Aorta (tissue), 5 donors: ENCODE data around the gene FURIN. TPM values are rescaled to one million over a fixed set of nuclear protein-coding genes. Genes with fewer than 3 reads are reported as not detected.
A peak's percentile ranks its signal among the peaks of the same experiment; 100 is the strongest.
"Not testable (repeated sequence)": the region's sequence is repeated elsewhere in the genome, so short reads cannot be mapped to it uniquely, and the experiment has no call there.

ENCODE experiments used
- ATAC-seq: fragments of 200-7000 bp; cut with Tn5 transposase; one replicate; pipeline ENCODE4 v1.9.1; 2022; ENCODE audit warnings: moderate library complexity; ENCODE audit not compliant: low FRiP score
- DNase-seq, 2 donors: peaks; one replicate each; pipeline ENCODE4 v3.0.0-alpha.2; 2020
- H3K27ac ChIP-seq, 2 donors: one replicate each; pipeline ENCODE4 v1.5.1; 2013; ENCODE audit warnings: low read length in 2 of 2, mild to moderate bottlenecking in 2 of 2, moderate library complexity in 2 of 2, control low read depth in 1 of 2, inconsistent platforms in 1 of 2, low read depth in 1 of 2
- H3K27me3 ChIP-seq, 2 donors: one replicate each; pipeline ENCODE4 v1.6.1; 2013; ENCODE audit warnings: control low read depth in 1 of 2, low read length in 1 of 2, mild to moderate bottlenecking in 1 of 2, moderate library complexity in 1 of 2; ENCODE audit not compliant: insufficient read depth in 2 of 2, control insufficient read depth in 1 of 2
- H3K36me3 ChIP-seq, 2 donors: one replicate each; pipeline ENCODE4 v1.6.1; 2013; ENCODE audit warnings: control low read depth in 1 of 2, low read length in 1 of 2, mild to moderate bottlenecking in 1 of 2; ENCODE audit not compliant: insufficient read depth in 2 of 2, control insufficient read depth in 1 of 2
- H3K4me1 ChIP-seq, 2 donors: one replicate each; pipeline ENCODE4 v1.6.1; 2013; ENCODE audit warnings: low read length in 2 of 2, control low read depth in 1 of 2, mild to moderate bottlenecking in 1 of 2, moderate library complexity in 1 of 2; ENCODE audit not compliant: insufficient read depth in 2 of 2, control insufficient read depth in 1 of 2
- H3K4me3 ChIP-seq, 2 donors: one replicate each; pipeline ENCODE4 v1.5.1; 2013; ENCODE audit warnings: low read length in 2 of 2, control low read depth in 1 of 2, mild to moderate bottlenecking in 1 of 2
- H3K9me3 ChIP-seq: one replicate; pipeline ENCODE4 v1.6.1; 2013; ENCODE audit warnings: mild to moderate bottlenecking, low read length; ENCODE audit not compliant: control insufficient read depth
- WGBS, 2 donors: extraction: QIAGEN DNeasy Blood & Tissue Kit; methylation state at CpG; one replicate each; pipeline ENCODE4 v1.1.7; 2013; 5-methylcytosine and 5-hydroxymethylcytosine counted together
- intact Hi-C, 2 donors: fragments of 100-400 bp; cut with DNase I; formaldehyde crosslinking; loops; one replicate each; pipeline versions ENCODE4 v1.14.2 to v1.15.0; 2022
- polyA plus RNA-seq, 2 donors: library from polyadenylated mRNA; stranded (reverse); fragments of 200-250 nt; gene quantifications; one replicate each; pipeline ENCODE4 v1.2.3, GENCODE V29; 2013
- total RNA-seq, 2 donors: library from RNA; stranded (reverse); fragmentation: NEBNext Ultra II Directional; extraction: Animal tissue kit (Norgen Biotek cat#: 25700); gene quantifications; one replicate each; pipeline ENCODE4 v1.2.1, GENCODE V29; 2021
- donor health status: healthy with polysubstance abuse.
- donor health status: Bipolar disorder and iron deficiency.
- donor health status: DM: no; HTN: no; CAD: no.
- donor health status: DM: no; HTN: no; CAD: no.
- donor health status: DM: yes; HTN: yes; CAD: no.

The FURIN gene
- total and polyA plus RNA-seq, 4 donors, result 20.9 to 65.8 (median 44.1) TPM

DNA sequence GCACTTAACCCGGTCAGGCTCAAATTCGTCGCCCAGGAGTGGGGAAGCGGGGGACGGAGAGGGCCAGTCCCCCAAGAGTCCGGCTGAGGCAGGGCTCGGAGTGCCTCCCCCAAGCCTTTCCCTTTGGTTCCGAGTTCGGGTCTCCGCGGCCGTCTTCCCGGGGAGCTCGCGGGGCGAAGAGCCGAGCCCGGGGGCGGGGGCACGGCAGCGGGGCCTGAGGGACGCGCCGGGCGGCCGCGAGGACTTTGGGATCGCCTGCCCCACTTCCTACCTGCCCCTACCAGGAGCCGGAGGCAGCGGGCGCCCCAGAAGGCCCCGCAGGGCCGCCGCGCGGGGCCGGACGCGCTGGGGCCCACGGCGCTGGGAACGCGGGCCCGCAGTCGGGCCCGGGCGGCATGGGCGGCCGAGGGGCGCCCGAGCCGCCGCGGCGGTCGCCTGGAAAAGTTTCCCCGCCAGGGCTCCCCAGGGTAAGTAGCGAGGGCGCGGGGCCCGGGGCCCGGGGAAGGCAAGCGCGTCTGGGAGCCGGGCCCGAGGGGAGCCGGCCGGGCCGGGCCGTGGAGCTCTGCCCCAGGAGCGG, 2.8 kb downstream of the FURIN start:
- Histone ChIP-seq H3K4me1 (peaks cover 1 to 2% of the 10 kb centered on the region in 2 donors), H3K27me3 (no peaks in the 10 kb centered on the region), H3K4me3 (peak overlapping the region; percentile 80 to 89), H3K36me3 (peaks cover 0 to under 1% of the 10 kb centered on the region in 2 donors), H3K9me3 (no peaks in the 10 kb centered on the region), H3K27ac (peak overlapping the region; percentile 18 to 59)
- ATAC-seq (peak; percentile 30), DNase-seq (peak; percentile 59 to 83)
- 0 to 1% methylated on average over 7 to 71 of the region's 71 CpGs for WGBS, 2 donors
- intact Hi-C loops, result loop anchor here in 1 of 2 donors (5.0 kb wide), 2 partner anchors 154 to 209 kb away; partner anchors contain the start of gene BLM

DNA sequence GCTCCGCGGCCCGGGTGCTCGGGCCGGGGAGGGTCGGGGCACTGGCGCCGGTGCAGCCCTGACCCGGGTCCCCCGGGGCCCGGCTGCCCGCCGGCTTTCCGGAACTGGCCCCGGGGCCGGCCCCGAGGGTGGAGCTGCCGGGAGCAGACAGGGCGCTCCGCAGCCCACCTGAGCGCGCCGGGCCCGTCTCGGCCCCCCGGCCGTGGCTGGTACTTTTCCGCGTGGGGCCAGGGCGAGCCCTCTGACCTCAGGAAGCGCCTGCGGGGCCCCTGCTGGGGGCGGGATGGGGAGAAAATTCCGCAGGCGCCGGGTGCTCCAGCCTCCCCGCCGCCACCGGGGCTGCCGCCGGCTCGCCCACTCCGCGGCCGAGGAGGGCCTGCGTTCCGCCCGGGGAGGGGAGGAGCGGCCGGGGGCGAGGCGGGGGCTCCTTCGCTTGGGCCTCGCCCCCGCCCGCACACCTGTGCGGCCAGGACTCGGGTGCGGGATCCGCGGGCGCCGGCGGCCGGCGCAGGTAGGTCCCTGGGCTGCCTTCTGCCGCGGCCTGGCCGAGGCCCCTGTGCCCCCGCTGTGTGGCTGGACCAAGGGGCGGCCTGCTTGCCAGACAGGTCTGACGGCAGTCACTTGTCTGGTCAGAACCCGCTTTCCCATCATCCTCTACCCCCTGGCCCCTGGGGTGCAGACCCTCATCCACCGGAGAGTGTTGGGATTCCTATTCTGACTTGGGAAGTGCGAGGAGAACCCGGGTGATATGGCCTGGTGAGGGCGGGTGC, 3.5 kb downstream of the FURIN start:
- peak; percentile 53 to 79 for DNase-seq
- no peak for ATAC-seq
- Histone ChIP-seq H3K27ac (peak overlapping the region; percentile 6 to 59), H3K36me3 (peaks cover 5 to 6% of the 10 kb centered on the region in 2 donors), H3K4me3 (peak overlapping the region; percentile 80 to 89), H3K4me1 (peaks cover 1 to 2% of the 10 kb centered on the region in 2 donors), H3K27me3 (no peaks in the 10 kb centered on the region), H3K9me3 (no peaks in the 10 kb centered on the region)
- intact Hi-C loops, result loop anchor here in 1 of 2 donors (5.0 kb wide), 2 partner anchors 155 to 210 kb away; partner anchors contain the start of gene BLM
- WGBS, 2 donors, result 1% methylated on average over 39 to 77 of the region's 77 CpGs

DNA sequence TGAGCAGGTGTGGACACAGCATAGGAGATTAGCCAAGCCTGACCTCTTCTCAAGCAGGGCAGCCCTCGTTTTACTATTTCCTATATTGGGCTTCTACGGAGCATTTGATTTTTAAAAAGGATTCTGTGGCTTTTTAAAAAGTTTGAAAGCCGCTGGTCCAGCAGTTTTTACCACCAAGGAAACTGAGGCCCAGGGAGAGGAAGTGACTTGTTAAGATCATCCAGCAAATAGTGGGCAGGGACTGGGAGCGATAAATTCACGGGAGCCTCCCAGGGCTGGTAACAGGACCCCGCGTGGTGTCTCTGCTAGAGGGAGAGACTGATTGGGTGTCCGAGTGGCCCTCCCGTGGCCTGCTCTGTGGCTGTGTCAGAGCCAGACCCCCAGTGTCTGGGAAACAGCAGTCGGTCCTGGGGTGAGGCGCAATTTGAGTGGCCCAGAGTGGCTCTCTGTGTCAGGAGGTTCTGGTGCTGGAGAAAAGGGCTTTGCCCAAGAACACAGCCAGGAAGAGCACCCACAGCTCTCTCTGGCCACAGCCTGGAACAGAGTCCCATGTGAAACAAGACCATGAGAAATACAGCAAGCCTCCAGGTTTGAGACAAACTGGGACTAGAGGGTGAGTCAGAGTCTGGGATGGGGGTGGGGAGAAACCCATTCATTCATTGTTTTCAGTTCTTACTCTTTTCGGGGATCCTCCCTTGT, 4.2 kb downstream of the FURIN start:
- intact Hi-C loops, result loop anchor here in 1 of 2 donors (5.0 kb wide), 2 partner anchors 155 to 210 kb away; partner anchors contain the start of gene BLM
- DNase-seq (peak in 1 of 2 donors; percentile 55), ATAC-seq (no peak)
- Histone ChIP-seq H3K27ac (peak overlapping the region; percentile 14 to 38), H3K27me3 (no peaks in the 10 kb centered on the region), H3K4me1 (peaks cover 1 to 2% of the 10 kb centered on the region in 2 donors), H3K9me3 (no peaks in the 10 kb centered on the region), H3K4me3 (peak overlapping the region; percentile 80 to 89), H3K36me3 (peaks cover 6% of the 10 kb centered on the region in 2 donors)
- WGBS, 2 donors, result 15 to 19% methylated on average over 12 of the region's 12 CpGs

DNA sequence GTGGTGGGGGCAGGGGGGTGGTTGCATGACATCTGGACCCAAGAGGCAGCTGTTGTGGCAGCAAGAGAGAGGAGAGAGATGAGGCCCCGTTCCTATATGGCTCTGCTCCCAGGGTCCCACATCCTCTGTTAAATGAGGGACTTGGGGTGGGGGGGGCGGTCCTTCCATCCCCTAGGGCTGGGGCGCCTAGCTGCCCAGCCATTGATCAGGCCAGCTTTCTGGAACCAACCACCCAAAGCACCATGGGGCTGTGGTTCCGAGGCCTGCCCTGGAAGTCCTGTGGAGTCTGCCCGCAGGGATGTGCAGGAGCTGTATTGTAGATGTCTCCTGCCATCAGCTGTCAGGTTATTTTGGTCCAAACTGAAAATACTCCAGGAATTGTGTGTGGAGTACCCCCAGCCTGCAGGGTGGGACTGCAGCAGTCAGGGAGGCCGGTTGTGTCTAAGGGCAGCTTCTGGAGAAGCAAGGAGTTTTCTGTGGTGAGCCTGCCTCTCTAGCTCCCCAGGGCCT, 5.2 kb downstream of the FURIN start:
- H3K4me1 ChIP-seq, result peaks cover 1 to 2% of the 10 kb centered on the region in 2 donors
- no peaks in the 10 kb centered on the region for H3K27me3 ChIP-seq
- H3K4me3 ChIP-seq, result no peak overlapping the region
- intact Hi-C loops, result loop anchor here in 1 of 2 donors (5.0 kb wide), 2 partner anchors 156 to 211 kb away; partner anchors contain the start of gene BLM
- H3K36me3 ChIP-seq, result peaks cover 6 to 8% of the 10 kb centered on the region in 2 donors
- H3K9me3 ChIP-seq, result no peaks in the 10 kb centered on the region
- 80 to 81% methylated on average over 6 of the region's 6 CpGs for WGBS, 2 donors
- ATAC-seq, result no peak
- DNase-seq, result no peak
- H3K27ac ChIP-seq, result no peak overlapping the region

DNA sequence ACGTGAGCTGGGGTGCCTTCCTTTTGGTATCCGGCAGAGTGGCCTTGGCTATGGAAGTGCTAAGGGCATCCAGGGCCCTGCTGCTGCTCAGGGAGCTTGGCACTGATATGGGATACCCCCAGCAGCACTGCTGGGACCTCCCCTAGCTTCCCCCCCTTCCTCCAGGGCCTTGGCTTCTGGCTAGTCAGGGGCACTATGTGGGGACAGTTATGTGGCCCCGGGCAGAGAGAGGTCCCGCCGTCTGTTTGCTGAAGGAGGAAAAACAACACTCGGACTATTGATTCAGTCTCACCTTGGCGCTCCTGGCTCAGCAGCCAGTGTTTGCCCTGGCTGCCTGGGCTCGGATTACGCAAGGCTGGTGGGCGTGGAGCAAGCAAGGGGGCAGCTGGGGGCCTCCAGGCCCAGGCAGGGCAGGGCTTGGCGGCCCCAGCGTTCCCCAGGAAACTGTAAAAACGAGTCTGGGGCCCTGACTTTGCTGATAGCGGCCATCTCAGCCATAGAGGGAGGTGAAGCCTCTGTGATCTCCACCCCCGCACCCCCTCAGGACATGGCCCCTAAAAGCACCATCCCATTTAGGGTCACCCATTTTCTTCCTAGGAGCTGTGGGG, 5.7 kb downstream of the FURIN start:
- WGBS, 2 donors, result 37 to 53% methylated on average over 15 of the region's 15 CpGs
- DNase-seq, result no peak

DNA sequence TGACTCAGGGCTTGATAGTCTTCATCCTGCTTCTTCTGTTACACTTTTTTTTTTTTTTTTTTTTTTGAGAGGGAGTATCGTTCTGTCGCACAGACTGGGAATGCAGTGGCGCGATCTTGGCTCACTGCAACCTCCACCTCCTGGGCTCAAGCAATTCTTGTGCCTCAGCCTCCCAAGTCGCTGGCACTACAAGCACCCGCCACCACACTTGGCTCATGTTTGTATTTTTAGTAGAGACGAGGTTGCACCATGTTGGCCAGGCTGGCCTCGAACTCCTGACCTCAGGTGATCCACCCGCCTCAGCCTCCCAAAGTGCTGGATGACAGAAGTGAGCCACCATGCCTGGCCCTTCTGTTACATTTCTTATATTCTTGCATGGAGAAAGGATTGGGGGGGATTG, 6.6 kb downstream of the FURIN start:
- H3K27me3 ChIP-seq, ATAC-seq, DNase-seq, H3K4me3 ChIP-seq, H3K4me1 ChIP-seq, H3K9me3 ChIP-seq, H3K27ac ChIP-seq: not testable (repeated sequence)
- peaks cover 6 to 10% of the 10 kb centered on the region in 2 donors for H3K36me3 ChIP-seq
- 86 to 88% methylated on average over 9 of the region's 9 CpGs for WGBS, 2 donors
- intact Hi-C loops, result loop anchor here in 1 of 2 donors (5.0 kb wide), 2 partner anchors 158 to 213 kb away; partner anchors contain the start of gene BLM

More for the DNA sequence above, 5.7 kb downstream of the FURIN start:
- Histone ChIP-seq H3K27me3 (no peaks in the 10 kb centered on the region), H3K9me3 (no peaks in the 10 kb centered on the region), H3K36me3 (peaks cover 6 to 10% of the 10 kb centered on the region in 2 donors), H3K4me3 (no peak overlapping the region), H3K27ac (no peak overlapping the region), H3K4me1 (peaks cover 1 to 2% of the 10 kb centered on the region in 2 donors)
- intact Hi-C loops, result loop anchor here in 1 of 2 donors (5.0 kb wide), 2 partner anchors 157 to 212 kb away; partner anchors contain the start of gene BLM
- no peak for ATAC-seq

DNA sequence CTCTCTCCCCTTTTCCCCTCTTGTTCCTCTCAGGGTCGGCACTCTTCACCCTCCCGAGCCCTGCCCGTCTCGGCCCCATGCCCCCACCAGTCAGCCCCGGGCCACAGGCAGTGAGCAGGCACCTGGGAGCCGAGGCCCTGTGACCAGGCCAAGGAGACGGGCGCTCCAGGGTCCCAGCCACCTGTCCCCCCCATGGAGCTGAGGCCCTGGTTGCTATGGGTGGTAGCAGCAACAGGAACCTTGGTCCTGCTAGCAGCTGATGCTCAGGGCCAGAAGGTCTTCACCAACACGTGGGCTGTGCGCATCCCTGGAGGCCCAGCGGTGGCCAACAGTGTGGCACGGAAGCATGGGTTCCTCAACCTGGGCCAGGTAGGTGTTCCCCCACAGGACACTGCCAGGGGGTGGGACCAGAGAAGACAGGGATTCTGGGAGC, 7.2 kb downstream of the FURIN start:
- ATAC-seq, result no peak
- DNase-seq, result no peak
- Histone ChIP-seq H3K27me3 (no peaks in the 10 kb centered on the region), H3K36me3 (peaks cover 6 to 10% of the 10 kb centered on the region in 2 donors), H3K27ac (no peak overlapping the region), H3K4me3 (no peak overlapping the region), H3K9me3 (no peaks in the 10 kb centered on the region), H3K4me1 (no peaks in the 10 kb centered on the region)
- intact Hi-C loops, result no loop called here
- 92 to 93% methylated on average over 12 of the region's 12 CpGs for WGBS, 2 donors

DNA sequence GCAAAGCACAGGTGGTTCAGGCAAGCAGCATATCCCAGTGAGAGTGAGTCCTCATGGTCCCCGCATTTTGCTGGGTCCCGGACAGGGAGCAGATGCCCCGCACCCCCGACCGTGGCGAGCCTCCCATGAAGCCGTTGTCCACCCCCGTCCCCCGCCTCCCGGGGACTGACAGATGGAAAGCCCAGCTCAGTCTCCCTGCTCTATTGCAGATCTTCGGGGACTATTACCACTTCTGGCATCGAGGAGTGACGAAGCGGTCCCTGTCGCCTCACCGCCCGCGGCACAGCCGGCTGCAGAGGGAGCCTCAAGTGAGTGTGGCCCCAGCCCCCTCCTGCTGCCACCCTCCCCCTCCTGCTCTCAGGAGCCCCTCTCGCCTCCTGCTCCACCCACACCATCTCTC, 7.7 kb downstream of the FURIN start:
- Histone ChIP-seq H3K27me3 (no peaks in the 10 kb centered on the region), H3K36me3 (peaks cover 6 to 12% of the 10 kb centered on the region in 2 donors), H3K27ac (no peak overlapping the region), H3K9me3 (no peaks in the 10 kb centered on the region), H3K4me1 (no peaks in the 10 kb centered on the region), H3K4me3 (no peak overlapping the region)
- WGBS, 2 donors, result 92 to 93% methylated on average over 19 to 20 of the region's 20 CpGs
- DNase-seq, result peak in 1 of 2 donors; percentile 74
- intact Hi-C loops, result no loop called here
- ATAC-seq, result no peak
